ENCODE data around the gene DNAJC13.

The DNAJC13 gene

DNA sequence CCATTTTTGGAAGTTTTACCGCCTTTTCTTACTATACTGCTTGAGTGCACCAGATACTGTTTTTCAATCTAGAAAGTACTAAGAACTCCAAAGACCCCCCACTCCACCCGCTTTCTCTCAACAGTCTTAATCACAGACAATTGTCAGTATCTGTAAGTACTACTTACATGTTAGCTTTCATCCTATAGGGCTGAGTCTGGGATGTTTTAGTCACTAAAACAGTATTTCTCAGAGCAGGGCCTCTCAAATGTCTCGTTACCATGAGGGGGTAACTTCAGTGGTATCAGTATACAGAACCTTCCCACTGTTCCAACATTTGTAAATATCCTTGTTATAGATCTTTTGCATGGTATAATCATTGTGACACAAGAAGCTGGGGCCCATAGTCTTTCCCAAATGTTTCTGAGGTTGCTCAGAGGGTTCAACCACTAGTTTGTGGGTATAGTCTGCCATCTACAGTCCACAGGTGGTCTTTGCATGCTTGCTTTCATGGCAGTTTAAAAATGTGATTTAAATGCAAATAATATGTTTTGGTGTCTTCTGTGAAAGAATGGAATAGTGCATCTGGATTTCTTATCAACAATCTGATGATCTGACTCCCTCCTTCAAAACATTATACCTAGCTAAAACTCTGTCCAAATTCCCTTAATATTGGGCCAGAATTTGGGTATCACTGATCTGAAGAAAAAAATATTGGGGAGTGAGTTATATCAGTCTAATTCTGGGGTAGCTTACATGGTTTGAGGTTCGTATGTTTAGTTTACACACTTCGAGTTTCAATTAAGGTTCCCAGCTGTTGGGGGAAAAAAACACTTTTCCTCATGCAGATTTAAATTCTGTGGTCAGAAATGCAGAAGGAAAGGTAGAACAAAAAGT lies 18.0 kb upstream of the DNAJC13 start:
- DNase-seq, result peak in 28 of 42 donors; percentile 9 to 73 (median 47)
- intact Hi-C loops (cut with DNase I), result loop anchor here (5.0 kb wide), 1 partner anchor 37 kb away; no protein-coding TSS in a partner anchor

GRCh38 chr3:132401255-132401654 lies 16.0 kb upstream of the DNAJC13 start:
- DNase-seq, result no peak
- intact Hi-C loops (cut with DNase I), result no loop called here

DNA sequence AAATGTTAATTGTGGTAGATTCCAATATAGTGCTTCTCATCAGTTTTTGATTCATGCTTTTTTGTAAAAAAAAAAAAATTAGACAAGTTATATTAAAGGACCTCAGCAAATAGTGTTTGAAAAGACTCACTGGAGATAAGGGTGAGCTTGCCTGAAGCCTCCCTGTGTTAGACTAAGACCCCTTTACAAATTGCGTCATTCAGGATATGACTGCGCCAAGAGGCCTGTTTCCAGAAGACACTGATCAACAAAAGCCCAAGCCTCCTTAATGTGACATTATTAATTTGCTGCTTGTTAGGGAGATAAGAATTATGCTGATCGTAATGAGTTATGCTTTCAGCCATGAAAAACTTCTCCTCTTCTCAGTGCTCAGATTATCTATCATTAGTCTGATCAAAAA lies 13.0 kb upstream of the DNAJC13 start:
- intact Hi-C loops (cut with DNase I), result no loop called here
- DNase-seq, result no peak

- intact Hi-C loops (cut with DNase I), result no loop called here
- DNase-seq, result no peak
Measured at GRCh38 chr3:132405188-132405587, 12.1 kb upstream of the DNAJC13 start.

DNA sequence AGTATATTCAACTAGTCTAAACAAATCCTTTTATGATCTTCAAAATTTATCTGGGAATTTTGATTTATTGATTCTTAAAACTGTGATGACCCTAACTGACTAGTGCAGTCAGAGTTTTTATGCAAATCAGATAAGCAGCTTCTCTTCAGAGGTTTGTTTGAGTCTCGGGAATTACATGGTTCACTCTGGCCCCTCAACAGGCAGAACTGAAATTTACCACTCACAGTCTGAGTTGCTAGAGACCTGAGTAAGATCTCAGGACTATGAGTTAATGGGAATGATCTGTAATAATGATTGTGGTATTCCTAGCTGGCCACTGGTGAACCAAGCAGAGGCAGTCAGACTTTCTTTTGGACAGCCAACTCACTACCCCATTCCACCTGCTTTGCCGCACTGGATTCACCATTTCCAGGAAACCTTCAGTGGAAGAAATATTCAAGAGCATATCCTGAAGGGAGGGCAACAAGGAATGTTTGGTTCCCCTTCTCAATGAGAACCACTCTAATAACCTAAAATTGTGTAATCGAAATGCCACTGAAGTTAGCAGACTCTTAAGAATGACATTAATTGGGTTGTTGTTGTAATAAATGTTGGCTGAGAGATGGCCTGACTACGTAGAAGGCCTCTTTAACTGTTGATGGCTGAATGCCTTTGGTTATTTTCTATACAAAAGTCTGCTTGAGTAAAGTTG lies 11.5 kb upstream of the DNAJC13 start:
- intact Hi-C loops (cut with DNase I), result no loop called here
- DNase-seq, result no peak

GRCh38 chr3:132406587-132406986 lies 10.7 kb upstream of the DNAJC13 start:
- intact Hi-C loops (cut with DNase I), result no loop called here
- no peak for DNase-seq

DNA sequence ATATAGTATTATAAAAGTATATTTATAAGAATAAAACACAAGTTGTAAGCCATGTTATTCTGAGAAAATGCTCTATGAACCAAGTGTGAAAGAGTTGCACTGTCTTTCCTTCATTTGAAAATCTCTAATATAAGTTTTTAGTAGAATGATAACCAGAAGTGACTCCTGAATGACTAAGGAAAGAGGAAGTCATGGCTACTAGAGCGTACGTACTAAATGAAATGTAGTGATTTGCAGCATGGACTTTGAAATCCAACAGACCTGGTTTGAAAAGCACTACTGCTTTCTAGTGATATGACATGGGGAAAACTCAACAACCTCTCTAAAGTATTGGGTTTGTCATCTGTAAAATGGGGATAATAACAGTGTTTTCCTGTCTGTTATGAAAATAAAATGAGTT lies 10.3 kb upstream of the DNAJC13 start:
- no peak for DNase-seq
- intact Hi-C loops (cut with DNase I), result no loop called here

DNA sequence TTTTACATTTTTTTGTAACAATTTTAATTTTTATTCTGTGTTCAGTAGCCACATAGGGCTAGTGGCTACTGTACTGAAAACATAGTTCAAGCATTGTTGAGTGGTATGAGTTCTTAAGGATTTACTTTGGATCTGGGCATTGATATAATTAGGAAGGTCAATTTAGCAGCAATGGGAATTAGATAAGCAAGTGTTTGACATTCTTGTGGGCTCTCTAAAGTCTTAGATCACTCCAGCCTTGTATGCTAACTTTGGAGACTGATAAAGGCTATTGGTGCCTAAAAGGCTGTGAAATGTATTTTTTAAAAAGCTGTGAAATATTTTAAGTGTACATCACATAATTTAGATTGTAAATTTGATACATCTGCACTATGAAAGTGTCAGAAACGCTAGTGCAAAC lies 2.5 kb upstream of the DNAJC13 start:
- DNase-seq, result no peak
- intact Hi-C loops (cut with DNase I), result no loop called here

GRCh38 chr3:132416161-132416560 lies 1.1 kb upstream of the DNAJC13 start:
- no peak for DNase-seq
- intact Hi-C loops (cut with DNase I), result no loop called here

GRCh38 chr3:132417695-132418411 lies 551 bp downstream of the DNAJC13 start:
- peak in 34 of 42 donors; percentile 12 to 72 (median 46) for DNase-seq
- intact Hi-C loops (cut with DNase I), result no loop called here

DNA sequence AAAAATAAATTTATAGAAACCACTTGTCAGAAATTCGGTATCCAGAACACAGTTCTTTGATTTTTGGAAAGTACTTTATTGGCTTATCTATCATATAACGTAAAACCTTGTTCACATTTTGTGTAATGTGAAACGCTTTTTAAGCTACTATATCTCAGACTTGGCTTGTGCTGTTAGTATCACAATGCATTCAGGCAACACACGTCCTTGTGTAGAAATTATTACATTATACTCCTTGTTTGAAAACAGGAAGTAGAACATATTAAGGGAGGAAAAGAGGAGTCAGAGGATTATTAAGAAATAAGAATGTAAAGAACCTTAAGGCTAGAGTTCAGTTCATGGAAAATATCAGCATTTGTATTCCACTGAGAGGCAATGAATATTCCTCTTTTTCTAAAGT lies 1.6 kb downstream of the DNAJC13 start:
- intact Hi-C loops (cut with DNase I), result no loop called here
- no peak for DNase-seq

GRCh38 chr3:132421832-132422231 lies 4.5 kb downstream of the DNAJC13 start:
- DNase-seq, result no peak
- intact Hi-C loops (cut with DNase I), result no loop called here

GRCh38 chr3:132422531-132422930 lies 5.2 kb downstream of the DNAJC13 start:
- DNase-seq, result no peak
- intact Hi-C loops (cut with DNase I), result no loop called here

GRCh38 chr3:132432639-132433038 lies 15.3 kb downstream of the DNAJC13 start:
- DNase-seq, result no peak
- intact Hi-C loops (cut with DNase I), result no loop called here

- intact Hi-C loops (cut with DNase I), result no loop called here
- no peak for DNase-seq
Measured at GRCh38 chr3:132433121-132433520, 15.8 kb downstream of the DNAJC13 start.

GRCh38 chr3:132435224-132435910 lies 18.1 kb downstream of the DNAJC13 start:
- intact Hi-C loops (cut with DNase I), result no loop called here
- DNase-seq, result no peak

GRCh38 chr3:132435911-132436425 lies 18.7 kb downstream of the DNAJC13 start:
- DNase-seq, result no peak

GRCh38 chr3:132443421-132443820 lies 26.1 kb downstream of the DNAJC13 start:
- intact Hi-C loops (cut with DNase I), result no loop called here

More at GRCh38 chr3:132435911-132436425, 18.7 kb downstream of the DNAJC13 start:
- intact Hi-C loops (cut with DNase I), result no loop called here

DNA sequence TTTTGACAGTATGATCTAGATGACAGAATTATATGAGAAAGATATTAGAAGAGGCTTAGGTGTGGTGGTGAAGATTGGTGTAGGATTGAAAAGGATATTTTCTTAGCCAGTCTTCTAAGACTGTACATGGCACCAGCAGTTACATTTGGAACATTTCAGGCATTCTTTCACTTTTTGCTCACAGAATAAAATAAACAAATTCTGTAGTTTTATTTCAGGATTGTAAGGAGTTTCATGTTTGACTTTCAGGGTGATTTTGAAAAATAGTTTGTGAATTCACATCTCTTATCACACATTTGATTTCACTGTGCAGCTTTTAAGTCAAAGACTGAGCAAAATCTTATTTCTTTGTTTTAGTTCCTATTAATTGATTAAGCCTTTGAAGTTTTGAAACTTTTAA lies 27.1 kb downstream of the DNAJC13 start:
- DNase-seq, result no peak
- intact Hi-C loops (cut with DNase I), result no loop called here

More at GRCh38 chr3:132443421-132443820, 26.1 kb downstream of the DNAJC13 start:
- no peak for DNase-seq
